Measurements from ENCODE around the gene SAP130.

The SAP130 gene

GRCh38 chr2:127969446-127969845 is 58.4 kb downstream of the SAP130 start:
- CTCF ChIA-PET = no interaction called here
- TF ChIP-seq NFRKB (IDR thresholded peaks at IDR 0.05) (no peak), ZNF384 (IDR thresholded peaks at IDR 0.05) (no peak), SUZ12 (IDR thresholded peaks at IDR 0.05) (no peak), FOXK2 (IDR thresholded peaks at IDR 0.05) (no peak), LEF1 (IDR thresholded peaks at IDR 0.05; ENCODE audit: borderline replicate concordance) (no peak), ARNT (IDR thresholded peaks at IDR 0.05) (no peak), CTBP1 (IDR thresholded peaks at IDR 0.05; ENCODE audit: borderline replicate concordance) (no peak), BHLHE40 (IDR thresholded peaks at IDR 0.05; ENCODE audit: borderline replicate concordance) (no peak), L3MBTL2 (conservative IDR thresholded peaks at IDR 0.05) (no peak), PKNOX1 (IDR thresholded peaks at IDR 0.05) (no peak), FOXM1 (IDR thresholded peaks at IDR 0.05; ENCODE audit: borderline replicate concordance) (no peak), HDGF (IDR thresholded peaks at IDR 0.05; ENCODE audit: borderline replicate concordance) (no peak), ELF4 (IDR thresholded peaks at IDR 0.05) (no peak), SP1 (IDR thresholded peaks at IDR 0.05) (no peak), FOXA1 (IDR thresholded peaks at IDR 0.05) (no peak), TARDBP (IDR thresholded peaks at IDR 0.05) (no peak)
- DNase-seq (ENCODE audit: extremely low spot score) = no peak
- POLR2A ChIA-PET = interaction anchor here (0.7 kb wide), 1 partner anchor 25 kb away, joined by 3 read pairs; no protein-coding TSS in a partner anchor

- ChIA-PET POLR2A (no interaction called here), CTCF (no interaction called here)
- no peak for TF ChIP-seq FOXA1 (IDR thresholded peaks at IDR 0.05)
- no peak for TF ChIP-seq FOXK2 (IDR thresholded peaks at IDR 0.05)
- TF ChIP-seq SP1 (IDR thresholded peaks at IDR 0.05) = no peak
- TF ChIP-seq BHLHE40 (IDR thresholded peaks at IDR 0.05; ENCODE audit: borderline replicate concordance) = no peak
- TF ChIP-seq ARNT (IDR thresholded peaks at IDR 0.05) = no peak
- TF ChIP-seq CTBP1 (IDR thresholded peaks at IDR 0.05; ENCODE audit: borderline replicate concordance) = no peak
- TF ChIP-seq L3MBTL2 (conservative IDR thresholded peaks at IDR 0.05) = no peak
- TF ChIP-seq ZNF384 (IDR thresholded peaks at IDR 0.05) = no peak
- TF ChIP-seq LEF1 (IDR thresholded peaks at IDR 0.05; ENCODE audit: borderline replicate concordance) = no peak
- no peak for TF ChIP-seq ELF4 (IDR thresholded peaks at IDR 0.05)
- TF ChIP-seq HDGF (IDR thresholded peaks at IDR 0.05; ENCODE audit: borderline replicate concordance) = no peak
- no peak for TF ChIP-seq SUZ12 (IDR thresholded peaks at IDR 0.05)
- no peak for TF ChIP-seq NFRKB (IDR thresholded peaks at IDR 0.05)
- TF ChIP-seq FOXM1 (IDR thresholded peaks at IDR 0.05; ENCODE audit: borderline replicate concordance) = no peak
- no peak for TF ChIP-seq TARDBP (IDR thresholded peaks at IDR 0.05)
- TF ChIP-seq PKNOX1 (IDR thresholded peaks at IDR 0.05) = no peak
- no peak for DNase-seq (ENCODE audit: extremely low spot score)
These were observed 59.1 kb downstream of the SAP130 start for GRCh38 chr2:127968610-127969339.

GRCh38 chr2:127961729-127962128 is 66.1 kb downstream of the SAP130 start:
- CTCF ChIA-PET = no interaction called here
- TF ChIP-seq FOXK2 (IDR thresholded peaks at IDR 0.05) (no peak), BHLHE40 (IDR thresholded peaks at IDR 0.05; ENCODE audit: borderline replicate concordance) (no peak), CTBP1 (IDR thresholded peaks at IDR 0.05; ENCODE audit: borderline replicate concordance) (no peak), TARDBP (IDR thresholded peaks at IDR 0.05) (no peak), ELF4 (IDR thresholded peaks at IDR 0.05) (no peak), ZNF384 (IDR thresholded peaks at IDR 0.05) (no peak), PKNOX1 (IDR thresholded peaks at IDR 0.05) (no peak), NFRKB (IDR thresholded peaks at IDR 0.05) (no peak), SP1 (IDR thresholded peaks at IDR 0.05) (no peak), LEF1 (IDR thresholded peaks at IDR 0.05; ENCODE audit: borderline replicate concordance) (no peak), FOXM1 (IDR thresholded peaks at IDR 0.05; ENCODE audit: borderline replicate concordance) (no peak), SUZ12 (IDR thresholded peaks at IDR 0.05) (no peak)
- POLR2A ChIA-PET = no interaction called here
- DNase-seq (ENCODE audit: extremely low spot score) = no peak

- DNase-seq (ENCODE audit: extremely low spot score) = no peak
- POLR2A ChIA-PET = interaction anchor here (0.6 kb wide), 1 partner anchor 53 kb away, joined by 4 read pairs; no protein-coding TSS in a partner anchor
- CTCF ChIA-PET = no interaction called here
- no peak for TF ChIP-seq LEF1 (IDR thresholded peaks at IDR 0.05; ENCODE audit: borderline replicate concordance)
- no peak for TF ChIP-seq HDGF (IDR thresholded peaks at IDR 0.05; ENCODE audit: borderline replicate concordance)
- no peak for TF ChIP-seq FOXA1 (IDR thresholded peaks at IDR 0.05)
- no peak for TF ChIP-seq NFRKB (IDR thresholded peaks at IDR 0.05)
- TF ChIP-seq L3MBTL2 (conservative IDR thresholded peaks at IDR 0.05) = no peak
- no peak for TF ChIP-seq PKNOX1 (IDR thresholded peaks at IDR 0.05)
- no peak for TF ChIP-seq FOXK2 (IDR thresholded peaks at IDR 0.05)
- TF ChIP-seq FOXM1 (IDR thresholded peaks at IDR 0.05; ENCODE audit: borderline replicate concordance) = no peak
- no peak for TF ChIP-seq SUZ12 (IDR thresholded peaks at IDR 0.05)
- TF ChIP-seq ARNT (IDR thresholded peaks at IDR 0.05) = no peak
- TF ChIP-seq BHLHE40 (IDR thresholded peaks at IDR 0.05; ENCODE audit: borderline replicate concordance) = no peak
- no peak for TF ChIP-seq ZNF384 (IDR thresholded peaks at IDR 0.05)
- TF ChIP-seq TARDBP (IDR thresholded peaks at IDR 0.05) = no peak
- no peak for TF ChIP-seq ELF4 (IDR thresholded peaks at IDR 0.05)
- no peak for TF ChIP-seq SP1 (IDR thresholded peaks at IDR 0.05)
- TF ChIP-seq CTBP1 (IDR thresholded peaks at IDR 0.05; ENCODE audit: borderline replicate concordance) = no peak
These were observed 70.6 kb downstream of the SAP130 start for GRCh38 chr2:127957240-127957639.

- ChIA-PET POLR2A (no interaction called here), CTCF (no interaction called here)
- TF ChIP-seq PKNOX1 (IDR thresholded peaks at IDR 0.05) (no peak), ZNF384 (IDR thresholded peaks at IDR 0.05) (no peak), FOXM1 (IDR thresholded peaks at IDR 0.05; ENCODE audit: borderline replicate concordance) (no peak), FOXK2 (IDR thresholded peaks at IDR 0.05) (no peak), ARNT (IDR thresholded peaks at IDR 0.05) (no peak), ELF4 (IDR thresholded peaks at IDR 0.05) (no peak)
- DNase-seq (ENCODE audit: extremely low spot score) = no peak
These were observed 73.0 kb downstream of the SAP130 start for GRCh38 chr2:127954857-127955256.
